Panc1 (cell line): ENCODE measurements around the gene PPP1R9A. TPM values are rescaled to one million over a fixed set of nuclear protein-coding genes. Genes with fewer than 3 reads are reported as not detected.

Experiments
- ATAC-seq: fragments of 200-7000 bp; cut with Tn5 transposase; 2 replicates; pipeline ENCODE4 v1.9.1; 2020; ENCODE audit warnings: mild to moderate bottlenecking, moderate library complexity
- BruUV-seq: library from RNA; stranded (reverse); fragments of 400-500 nt; replicated peaks from 2 replicates; lab custom pipeline; 2021; lab: Mats Ljungman, UMichigan
- CTCF ChIA-PET: fragments of 300-600 bp; sonication (Branson Sonifier 250); formaldehyde crosslinking; loops from one replicate; lab custom pipeline; 2022; ENCODE audit warnings: antibody characterized with exemption; lab: Charles Lee
- POLR2A ChIA-PET: fragments of 300-600 bp; sonication (Branson Sonifier 250); formaldehyde crosslinking; loops from one replicate; lab custom pipeline; 2022; ENCODE audit warnings: antibody characterized with exemption; lab: Charles Lee
- DNase-seq: peaks from one replicate; pipeline ENCODE4 v3.0.0-alpha.2; 2010; ENCODE audit warnings: low read depth, low spot score
- H3K27ac ChIP-seq: 2 replicates; pipeline ENCODE4 v1.5.1; 2011; ENCODE audit warnings: mild to moderate bottlenecking, low read length, inconsistent platforms
- H3K27me3 ChIP-seq: fragments of 200-500 bp; sonication (Bioruptor generic); 2 replicates; pipeline ENCODE4 v1.6.0; 2014; ENCODE audit warnings: low read length, inconsistent platforms; ENCODE audit not compliant: control insufficient read depth, insufficient read depth
- H3K36me3 ChIP-seq: fragments of 200-500 bp; sonication (Bioruptor generic); 2 replicates; pipeline ENCODE4 v1.5.1; 2014; ENCODE audit warnings: inconsistent platforms, mild to moderate bottlenecking, low read length, moderate library complexity; ENCODE audit not compliant: control insufficient read depth, insufficient read depth
- H3K4me1 ChIP-seq: 2 replicates; pipeline ENCODE4 v1.5.1; 2011; ENCODE audit warnings: inconsistent platforms, mild to moderate bottlenecking, low read length, moderate library complexity; ENCODE audit not compliant: control insufficient read depth, insufficient read depth
- H3K4me3 ChIP-seq, 2 experiments: 2 replicates each; pipeline ENCODE4 v1.5.1; 2011 to 2012; ENCODE audit warnings: low read depth in 2 of 2, low read length in 2 of 2, mild to moderate bottlenecking in 2 of 2, inconsistent platforms in 1 of 2, moderate library complexity in 1 of 2
- H3K9me3 ChIP-seq: fragments of 200-500 bp; sonication (Bioruptor generic); 2 replicates; pipeline ENCODE4 v1.5.1; 2014; ENCODE audit warnings: low read depth, mild to moderate bottlenecking, inconsistent platforms, low read length, moderate library complexity; ENCODE audit not compliant: control insufficient read depth, insufficient read depth
- POLR2AphosphoS5 ChIP-seq: IDR thresholded peaks from 2 replicates; pipeline ENCODE4 v1.6.1; 2012; ENCODE audit warnings: mild to moderate bottlenecking, low read depth, low read length, moderate library complexity
- SIN3A ChIP-seq: IDR thresholded peaks from 2 replicates; pipeline ENCODE4 v1.6.1; 2012; ENCODE audit warnings: low read depth, mild to moderate bottlenecking, low read length, moderate library complexity, borderline replicate concordance; ENCODE audit not compliant: insufficient read depth
- TCF7L2 ChIP-seq: IDR thresholded peaks from 2 replicates; pipeline ENCODE4 v1.6.1; 2011; ENCODE audit warnings: mild to moderate bottlenecking, low read depth, low read length, inconsistent platforms
- in situ Hi-C: cut with HindIII; loops from 2 replicates; pipeline ENCODE4 v1.10.0; 2016; ENCODE audit warnings: low sequenced_read_pairs, low pct_unique_long_range_greater_than_20kb
- intact Hi-C: fragments of 100-400 bp; cut with micrococcal nuclease; formaldehyde crosslinking; loops from one replicate; pipeline ENCODE4 v1.10.0; 2022; ENCODE audit not compliant: unreplicated experiment
- total RNA-seq: library from RNA; stranded (reverse); gene quantifications from one replicate; pipeline ENCODE4 v1.2.1, GENCODE V29; 2021; ENCODE audit not compliant: unreplicated experiment
- TF ChIP-seq, protein P1 (sequence below): fragments of 450-650 bp; IDR thresholded peaks from 2 replicates; pipeline ENCODE4 v1.5.1; 2017; ENCODE audit warnings: mild to moderate bottlenecking
- TF ChIP-seq, protein P2 (sequence below), 2 experiments: IDR thresholded peaks; 2 replicates each; pipeline ENCODE4 v1.6.1; 2011 to 2012; ENCODE audit warnings: low read depth in 2 of 2, control low read depth in 1 of 2, low read length in 1 of 2, mild to moderate bottlenecking in 1 of 2, moderate library complexity in 1 of 2; ENCODE audit not compliant: insufficient read depth in 1 of 2

Gene PPP1R9A
- total RNA-seq, 1 experiment from 2014 or later = 5.0 TPM

DNA sequence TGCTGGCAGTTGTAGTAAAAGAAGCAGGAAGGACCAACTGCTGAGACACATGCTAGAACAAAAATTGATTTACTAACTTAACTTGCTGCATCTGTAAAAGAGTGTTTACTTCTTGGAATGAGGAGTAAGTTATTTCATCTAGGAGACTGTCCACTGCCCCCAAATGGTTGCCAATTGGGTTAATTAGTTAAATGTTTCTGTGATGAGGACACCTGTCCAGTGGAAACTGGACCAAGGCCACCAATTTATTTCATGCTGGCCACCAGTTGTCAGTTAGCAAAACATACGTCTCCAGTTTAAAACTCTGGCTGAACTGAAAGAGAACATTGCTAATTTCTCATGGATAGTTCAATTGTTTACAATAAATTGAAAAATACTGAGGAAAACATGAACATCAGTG is 191.7 kb downstream of the PPP1R9A start:
- no peaks in the 10 kb centered on the region for H3K9me3 ChIP-seq
- H3K27ac ChIP-seq = no peak overlapping the region
- intact Hi-C loops = no loop called here
- ChIA-PET POLR2A (no interaction called here), CTCF (no interaction called here)
- no peaks in the 10 kb centered on the region for H3K4me1 ChIP-seq
- H3K4me3 ChIP-seq = no peak overlapping the region
- TF ChIP-seq SIN3A (no peak), TCF7L2 (no peak), POLR2AphosphoS5 (no peak)
- TF ChIP-seq, protein P1, sequence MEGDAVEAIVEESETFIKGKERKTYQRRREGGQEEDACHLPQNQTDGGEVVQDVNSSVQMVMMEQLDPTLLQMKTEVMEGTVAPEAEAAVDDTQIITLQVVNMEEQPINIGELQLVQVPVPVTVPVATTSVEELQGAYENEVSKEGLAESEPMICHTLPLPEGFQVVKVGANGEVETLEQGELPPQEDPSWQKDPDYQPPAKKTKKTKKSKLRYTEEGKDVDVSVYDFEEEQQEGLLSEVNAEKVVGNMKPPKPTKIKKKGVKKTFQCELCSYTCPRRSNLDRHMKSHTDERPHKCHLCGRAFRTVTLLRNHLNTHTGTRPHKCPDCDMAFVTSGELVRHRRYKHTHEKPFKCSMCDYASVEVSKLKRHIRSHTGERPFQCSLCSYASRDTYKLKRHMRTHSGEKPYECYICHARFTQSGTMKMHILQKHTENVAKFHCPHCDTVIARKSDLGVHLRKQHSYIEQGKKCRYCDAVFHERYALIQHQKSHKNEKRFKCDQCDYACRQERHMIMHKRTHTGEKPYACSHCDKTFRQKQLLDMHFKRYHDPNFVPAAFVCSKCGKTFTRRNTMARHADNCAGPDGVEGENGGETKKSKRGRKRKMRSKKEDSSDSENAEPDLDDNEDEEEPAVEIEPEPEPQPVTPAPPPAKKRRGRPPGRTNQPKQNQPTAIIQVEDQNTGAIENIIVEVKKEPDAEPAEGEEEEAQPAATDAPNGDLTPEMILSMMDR = no peak
- TF ChIP-seq, protein P2, sequence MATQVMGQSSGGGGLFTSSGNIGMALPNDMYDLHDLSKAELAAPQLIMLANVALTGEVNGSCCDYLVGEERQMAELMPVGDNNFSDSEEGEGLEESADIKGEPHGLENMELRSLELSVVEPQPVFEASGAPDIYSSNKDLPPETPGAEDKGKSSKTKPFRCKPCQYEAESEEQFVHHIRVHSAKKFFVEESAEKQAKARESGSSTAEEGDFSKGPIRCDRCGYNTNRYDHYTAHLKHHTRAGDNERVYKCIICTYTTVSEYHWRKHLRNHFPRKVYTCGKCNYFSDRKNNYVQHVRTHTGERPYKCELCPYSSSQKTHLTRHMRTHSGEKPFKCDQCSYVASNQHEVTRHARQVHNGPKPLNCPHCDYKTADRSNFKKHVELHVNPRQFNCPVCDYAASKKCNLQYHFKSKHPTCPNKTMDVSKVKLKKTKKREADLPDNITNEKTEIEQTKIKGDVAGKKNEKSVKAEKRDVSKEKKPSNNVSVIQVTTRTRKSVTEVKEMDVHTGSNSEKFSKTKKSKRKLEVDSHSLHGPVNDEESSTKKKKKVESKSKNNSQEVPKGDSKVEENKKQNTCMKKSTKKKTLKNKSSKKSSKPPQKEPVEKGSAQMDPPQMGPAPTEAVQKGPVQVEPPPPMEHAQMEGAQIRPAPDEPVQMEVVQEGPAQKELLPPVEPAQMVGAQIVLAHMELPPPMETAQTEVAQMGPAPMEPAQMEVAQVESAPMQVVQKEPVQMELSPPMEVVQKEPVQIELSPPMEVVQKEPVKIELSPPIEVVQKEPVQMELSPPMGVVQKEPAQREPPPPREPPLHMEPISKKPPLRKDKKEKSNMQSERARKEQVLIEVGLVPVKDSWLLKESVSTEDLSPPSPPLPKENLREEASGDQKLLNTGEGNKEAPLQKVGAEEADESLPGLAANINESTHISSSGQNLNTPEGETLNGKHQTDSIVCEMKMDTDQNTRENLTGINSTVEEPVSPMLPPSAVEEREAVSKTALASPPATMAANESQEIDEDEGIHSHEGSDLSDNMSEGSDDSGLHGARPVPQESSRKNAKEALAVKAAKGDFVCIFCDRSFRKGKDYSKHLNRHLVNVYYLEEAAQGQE (IDR thresholded peaks at IDR 0.05; ENCODE audit: insufficient read depth in 1 of 2, low read depth in 2 of 2, low read length in 1 of 2) = no peak
- H3K36me3 ChIP-seq = no peaks in the 10 kb centered on the region
- BruUV-seq = no TSS peak
- no peaks in the 10 kb centered on the region for H3K27me3 ChIP-seq
- no peak for DNase-seq
- ATAC-seq = no peak
- in situ Hi-C loops = no loop called here

GRCh38 chr7:95101422-95101821 is 194.0 kb downstream of the PPP1R9A start:
- in situ Hi-C loops (no loop called here), intact Hi-C loops (no loop called here)
- CTCF ChIA-PET = no interaction called here
- no peaks in the 10 kb centered on the region for H3K27me3 ChIP-seq
- no peaks in the 10 kb centered on the region for H3K36me3 ChIP-seq
- no peak overlapping the region for H3K27ac ChIP-seq
- BruUV-seq = no TSS peak
- H3K4me1 ChIP-seq = no peaks in the 10 kb centered on the region
- DNase-seq = no peak
- H3K9me3 ChIP-seq = no peaks in the 10 kb centered on the region
- H3K4me3 ChIP-seq = no peak overlapping the region
- POLR2A ChIA-PET = no interaction called here
- no peak for ATAC-seq
- TF ChIP-seq TCF7L2 (no peak), SIN3A (no peak), POLR2AphosphoS5 (no peak)
- TF ChIP-seq, protein P1 = no peak
- TF ChIP-seq, protein P2 (IDR thresholded peaks at IDR 0.05; ENCODE audit: insufficient read depth in 1 of 2, low read depth in 2 of 2, low read length in 1 of 2) = no peak
